ENCODE measurements around the gene MED15.

The MED15 gene

DNA sequence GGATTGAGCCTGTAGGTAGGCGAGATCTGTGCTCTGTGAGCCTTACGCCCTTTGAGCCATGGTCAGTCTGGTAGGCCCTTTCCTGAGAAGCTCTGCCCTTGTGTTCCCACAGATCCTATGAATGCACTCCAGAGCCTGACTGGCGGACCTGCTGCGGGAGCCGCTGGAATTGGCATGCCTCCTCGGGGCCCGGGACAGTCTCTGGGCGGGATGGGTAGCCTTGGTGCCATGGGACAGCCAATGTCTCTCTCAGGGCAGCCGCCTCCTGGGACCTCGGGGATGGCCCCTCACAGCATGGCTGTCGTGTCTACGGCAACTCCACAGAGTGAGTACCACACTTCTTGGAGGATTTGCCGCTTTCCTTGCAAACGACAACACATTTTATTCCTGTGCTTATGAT lies 47.4 kb downstream of the MED15 start:
- no peak for DNase-seq

DNA sequence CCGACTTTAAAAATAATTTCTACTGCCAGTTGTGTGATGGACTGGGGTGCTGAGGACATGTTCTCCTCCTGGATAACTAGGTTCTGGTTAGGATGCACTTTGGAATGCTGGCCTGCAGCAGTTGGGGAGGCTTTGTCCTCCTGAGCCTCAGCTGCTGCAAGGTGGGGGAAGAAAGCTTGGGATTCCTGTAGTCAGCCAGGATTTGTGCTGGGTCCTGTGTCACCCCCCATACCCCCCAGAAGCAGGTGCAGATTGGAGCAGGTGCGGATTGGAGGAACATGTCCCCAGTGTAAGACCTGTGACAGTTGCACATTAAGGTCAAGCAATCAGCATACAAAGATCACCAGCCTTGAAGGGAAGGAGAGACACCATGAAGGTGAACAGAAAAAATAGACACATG lies 51.1 kb downstream of the MED15 start:
- no peak for DNase-seq

DNA sequence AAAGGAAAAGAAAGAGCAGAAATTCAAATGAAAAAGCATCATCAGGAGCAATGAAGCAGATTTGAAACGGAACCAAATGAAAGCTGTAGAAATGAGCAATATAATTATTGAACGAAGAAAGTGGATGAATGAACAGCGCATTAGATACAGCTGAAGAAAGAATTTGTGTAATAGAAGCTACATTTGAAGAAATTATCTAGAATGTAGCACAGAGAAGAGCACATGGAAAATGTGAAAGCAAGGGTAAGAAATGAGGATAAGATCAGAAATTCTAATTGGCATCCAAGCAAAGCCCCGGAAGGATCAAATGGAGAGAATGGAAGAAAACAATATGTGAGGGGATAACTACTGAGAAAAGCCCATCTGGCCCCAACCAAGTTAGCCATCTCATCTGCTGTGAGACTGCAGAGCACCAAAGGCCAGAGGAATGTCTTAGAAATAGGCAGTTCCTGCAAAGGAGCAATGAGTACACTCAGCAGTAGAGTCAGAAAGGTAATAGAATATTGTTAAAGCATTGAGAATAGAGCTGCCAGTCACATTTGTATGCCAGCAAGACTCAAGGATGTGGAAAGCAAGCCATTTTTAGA lies 51.9 kb downstream of the MED15 start:
- DNase-seq: no peak

DNA sequence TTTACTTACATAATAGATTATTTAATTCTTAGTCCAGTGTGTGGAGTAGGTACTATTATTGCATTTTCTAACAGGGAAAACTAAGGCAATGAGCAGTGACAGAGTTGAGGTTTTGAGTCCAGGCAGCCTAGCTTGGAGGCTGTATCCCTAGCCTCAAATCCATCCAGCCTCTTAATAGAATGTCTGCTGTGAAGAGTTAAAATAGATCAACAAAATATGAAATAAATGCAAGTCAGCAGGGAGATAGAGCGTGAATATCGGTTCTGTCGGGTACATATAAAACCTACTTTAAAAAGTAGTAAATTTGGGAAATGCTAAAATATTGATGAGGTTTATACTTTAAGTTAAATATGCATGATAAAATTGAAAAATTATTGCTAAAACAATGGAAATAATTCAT lies 53.3 kb downstream of the MED15 start:
- no peak for DNase-seq

DNA sequence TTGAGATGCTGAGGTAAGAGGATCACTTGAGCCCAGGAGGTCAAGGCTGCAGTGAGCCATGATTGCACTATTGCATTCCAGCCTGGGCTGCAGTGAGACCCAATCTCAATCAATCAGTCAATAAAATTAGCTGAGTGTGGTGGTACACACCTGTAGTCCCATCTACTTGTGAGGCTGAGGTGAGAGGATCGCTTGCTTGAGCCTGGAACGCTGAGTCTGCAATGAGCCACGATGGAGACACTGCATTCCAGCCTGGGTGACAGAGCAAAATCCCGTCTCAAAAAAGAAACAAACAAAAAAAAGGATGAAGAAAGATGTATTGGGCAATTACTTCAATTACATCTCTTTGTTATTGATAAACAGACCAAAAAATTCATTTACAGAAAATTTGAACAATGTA lies 54.5 kb downstream of the MED15 start:
- no peak for DNase-seq

GRCh38 chr22:20562607-20563465 lies 55.4 kb downstream of the MED15 start:
- DNase-seq: no peak

GRCh38 chr22:20563466-20563906 lies 56.1 kb downstream of the MED15 start:
- no peak for DNase-seq

DNA sequence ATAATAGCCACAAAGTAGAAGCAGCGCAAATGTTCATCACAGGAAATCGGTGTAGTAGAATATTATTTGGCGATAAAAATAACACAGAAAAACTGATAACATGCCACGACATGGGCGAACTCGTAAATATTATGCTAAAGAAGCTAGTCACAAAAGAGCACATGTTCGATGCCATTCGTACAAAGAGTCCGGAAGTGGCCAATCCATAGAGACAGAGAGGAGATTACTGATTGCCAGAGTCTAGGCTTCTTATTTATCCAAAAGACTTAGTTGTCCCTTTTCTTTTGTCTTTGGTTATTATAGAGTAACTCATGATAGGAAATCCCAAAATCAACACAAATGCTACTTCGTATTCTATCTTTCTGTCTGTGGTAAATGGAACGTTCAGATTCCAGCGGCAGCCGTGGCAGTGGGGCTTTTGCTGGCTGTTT lies 56.5 kb downstream of the MED15 start:
- no peak for DNase-seq

GRCh38 chr22:20565079-20565734 lies 57.8 kb downstream of the MED15 start:
- DNase-seq: no peak

GRCh38 chr22:20565761-20566160 lies 58.4 kb downstream of the MED15 start:
- no peak for DNase-seq

DNA sequence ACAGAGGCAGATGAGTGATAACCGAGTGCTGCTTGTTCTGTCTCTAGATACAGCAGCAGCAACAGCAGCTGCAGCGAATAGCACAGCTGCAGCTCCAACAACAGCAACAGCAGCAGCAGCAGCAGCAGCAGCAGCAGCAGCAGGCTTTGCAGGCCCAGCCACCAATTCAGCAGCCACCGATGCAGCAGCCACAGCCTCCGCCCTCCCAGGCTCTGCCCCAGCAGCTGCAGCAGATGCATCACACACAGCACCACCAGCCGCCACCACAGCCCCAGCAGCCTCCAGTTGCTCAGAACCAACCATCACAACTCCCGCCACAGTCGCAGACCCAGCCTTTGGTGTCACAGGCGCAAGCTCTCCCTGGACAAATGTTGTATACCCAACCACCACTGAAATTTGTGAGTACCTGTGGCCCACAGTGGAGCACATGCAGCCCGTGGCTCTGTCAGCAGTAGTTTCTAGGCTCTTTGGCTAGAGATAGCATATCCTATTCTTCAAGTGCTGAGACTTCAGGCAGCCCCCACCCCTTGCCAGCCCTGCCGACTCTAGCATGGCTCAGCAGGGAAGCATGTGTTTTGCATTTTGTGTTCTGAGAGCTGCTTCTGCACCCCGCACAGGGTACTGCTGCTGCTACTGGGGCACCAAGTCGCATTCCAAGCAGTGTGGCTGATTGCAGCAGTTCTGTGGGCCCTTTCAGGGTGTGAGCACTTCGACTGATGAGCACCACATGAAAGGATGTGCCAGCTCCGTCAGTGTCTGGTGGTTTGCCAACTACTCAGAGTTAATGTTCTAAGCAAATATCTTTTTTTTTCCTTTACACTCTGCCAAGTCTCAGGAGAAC lies 59.2 kb downstream of the MED15 start:
- no peak for DNase-seq

- no peak for DNase-seq
These were observed 60.0 kb downstream of the MED15 start for GRCh38 chr22:20567371-20567847.

- DNase-seq: no peak
These were observed 60.6 kb downstream of the MED15 start for GRCh38 chr22:20567993-20568417.

- no peak for DNase-seq
These were observed 61.2 kb downstream of the MED15 start for GRCh38 chr22:20568502-20569058.

GRCh38 chr22:20569059-20570058 lies 61.9 kb downstream of the MED15 start:
- no peak for DNase-seq

GRCh38 chr22:20571078-20571503 lies 63.7 kb downstream of the MED15 start:
- DNase-seq: no peak

DNA sequence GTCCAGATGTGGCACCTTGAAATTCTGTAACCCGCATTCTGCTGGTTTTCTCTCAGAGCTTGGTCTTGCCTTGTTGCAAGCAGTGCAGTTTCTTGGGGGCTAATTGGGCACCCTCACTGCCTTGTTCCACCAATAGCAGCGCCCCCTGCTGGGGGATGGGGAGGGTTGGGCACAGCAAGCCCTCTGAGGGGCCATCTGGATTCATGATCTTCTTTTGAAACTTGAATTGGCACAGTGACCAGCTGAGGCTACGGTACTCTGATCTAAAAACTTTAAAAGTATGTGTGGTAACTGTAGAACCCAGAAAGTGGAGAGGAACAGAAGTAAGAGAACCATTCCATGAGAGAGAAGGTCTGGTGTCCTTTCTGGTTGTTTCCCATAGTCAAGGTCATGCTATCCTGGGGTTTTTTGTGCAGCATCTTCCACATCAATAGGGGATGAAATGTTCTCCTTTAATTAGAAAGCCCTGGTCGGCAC lies 64.2 kb downstream of the MED15 start:
- DNase-seq: no peak

- DNase-seq: no peak
These were observed 64.9 kb downstream of the MED15 start for GRCh38 chr22:20572132-20572802.

GRCh38 chr22:20573176-20573832 lies 65.9 kb downstream of the MED15 start:
- no peak for DNase-seq

All from NCI-H524 treated with DMSO at 0.1 percent for 48 hours (cell line).